Measurements from ENCODE around the gene FBXL16. TPM values are rescaled to one million over a fixed set of nuclear protein-coding genes. Genes with fewer than 3 reads are reported as not detected.

The FBXL16 gene
- total RNA-seq, 4 donors from 2014 or later: 13.7 to 23.1 (median 17.9) TPM

GRCh38 chr16:657487-657886 is 48.1 kb downstream of the FBXL16 start:
- peaks cover 8% of the 10 kb centered on the region for H3K4me1 ChIP-seq
- no peak overlapping the region for H3K4me3 ChIP-seq
- no peak for DNase-seq (ENCODE audit: low spot score in 2 of 2)
- no CpG with 5 or more reads among the region's 22 CpGs for WGBS
- H3K27me3 ChIP-seq: no peaks in the 10 kb centered on the region
- H3K27ac ChIP-seq: no peak overlapping the region
- peaks cover 53% of the 10 kb centered on the region for H3K36me3 ChIP-seq
- H3K9me3 ChIP-seq: no peaks in the 10 kb centered on the region
- TF ChIP-seq POLR2AphosphoS5 (IDR thresholded peaks at IDR 0.05) (no peak), POLR2A (IDR thresholded peaks at IDR 0.05) (no peak), CTCF (IDR thresholded peaks at IDR 0.05) (no peak), EP300 (IDR thresholded peaks at IDR 0.05) (no peak)

GRCh38 chr16:654034-654433 is 51.6 kb downstream of the FBXL16 start:
- TF ChIP-seq CTCF (IDR thresholded peaks at IDR 0.05) (no peak), POLR2AphosphoS5 (IDR thresholded peaks at IDR 0.05) (no peak), POLR2A (IDR thresholded peaks at IDR 0.05) (no peak), EP300 (IDR thresholded peaks at IDR 0.05) (no peak)
- H3K4me1 ChIP-seq: peaks cover 16% of the 10 kb centered on the region
- DNase-seq (ENCODE audit: low spot score in 2 of 2): no peak
- H3K9me3 ChIP-seq: no peaks in the 10 kb centered on the region
- H3K4me3 ChIP-seq: no peak overlapping the region
- no peak overlapping the region for H3K27ac ChIP-seq
- WGBS: 94% methylated on average over 12 of the region's 12 CpGs
- no peaks in the 10 kb centered on the region for H3K27me3 ChIP-seq
- peaks cover 55% of the 10 kb centered on the region for H3K36me3 ChIP-seq

- peaks cover 30% of the 10 kb centered on the region for H3K4me1 ChIP-seq
- peaks cover 41% of the 10 kb centered on the region for H3K36me3 ChIP-seq
- no peaks in the 10 kb centered on the region for H3K9me3 ChIP-seq
- TF ChIP-seq EP300 (IDR thresholded peaks at IDR 0.05) (no peak), POLR2A (IDR thresholded peaks at IDR 0.05) (no peak), CTCF (IDR thresholded peaks at IDR 0.05) (no peak), POLR2AphosphoS5 (IDR thresholded peaks at IDR 0.05) (no peak)
- 33% methylated on average over 1 of the region's 28 CpGs for WGBS
- no peaks in the 10 kb centered on the region for H3K27me3 ChIP-seq
- no peak overlapping the region for H3K4me3 ChIP-seq
- no peak overlapping the region for H3K27ac ChIP-seq
- DNase-seq (ENCODE audit: low spot score in 2 of 2): no peak
Observed at GRCh38 chr16:652454-653305, 52.9 kb downstream of the FBXL16 start.

- no peaks in the 10 kb centered on the region for H3K27me3 ChIP-seq
- H3K27ac ChIP-seq: no peak overlapping the region
- peaks cover 33% of the 10 kb centered on the region for H3K36me3 ChIP-seq
- 100% methylated on average over 1 of the region's 22 CpGs for WGBS
- TF ChIP-seq CTCF (IDR thresholded peaks at IDR 0.05): no peak
- no peak for TF ChIP-seq POLR2A (IDR thresholded peaks at IDR 0.05)
- TF ChIP-seq EP300 (IDR thresholded peaks at IDR 0.05): no peak
- TF ChIP-seq POLR2AphosphoS5 (IDR thresholded peaks at IDR 0.05): no peak
- no peak for DNase-seq (ENCODE audit: low spot score in 2 of 2)
- H3K9me3 ChIP-seq: no peaks in the 10 kb centered on the region
- H3K4me3 ChIP-seq: no peak overlapping the region
- H3K4me1 ChIP-seq: peaks cover 38% of the 10 kb centered on the region
Observed at GRCh38 chr16:651844-652243, 53.8 kb downstream of the FBXL16 start.

- TF ChIP-seq CTCF (IDR thresholded peaks at IDR 0.05) (no peak), EP300 (IDR thresholded peaks at IDR 0.05) (no peak), POLR2A (IDR thresholded peaks at IDR 0.05) (no peak), POLR2AphosphoS5 (IDR thresholded peaks at IDR 0.05) (no peak)
- Histone ChIP-seq H3K4me1 (peaks cover 51% of the 10 kb centered on the region), H3K9me3 (no peaks in the 10 kb centered on the region), H3K27me3 (no peaks in the 10 kb centered on the region), H3K4me3 (peak overlapping the region; percentile 73), H3K36me3 (peaks cover 12% of the 10 kb centered on the region), H3K27ac (peak overlapping the region; percentile 64)
- no CpG with 5 or more reads among the region's 44 CpGs for WGBS
- DNase-seq (ENCODE audit: low spot score in 2 of 2): no peak
Observed at GRCh38 chr16:649631-650030, 56.0 kb downstream of the FBXL16 start.

All from suprapubic skin (tissue), 4 donors.